ENCODE results near the gene RHEB.

Gene RHEB

GRCh38 chr7:151519765-151520418 is at the start of gene RHEB:
RHEB (minus strand) TSS chr7:151519895; CDS start chr7:151519511, 384 bp downstream.
- peak within 1 kb of the TSS; percentile 78 to 99 (median 92) for H3K4me2 ChIP-seq
- H3K27me3 ChIP-seq, result no peaks in the 10 kb centered on the region
- no peak for TF ChIP-seq Cebpa-rat (IDR thresholded peaks at IDR 0.05)
- peaks cover 0 to 26% (median 21%) of the 10 kb centered on the region in 11 experiments; a peak in 19 of 22 replicates for H3K36me3 ChIP-seq
- H3K9me3 ChIP-seq (replicated peaks in 1 of 11), result peaks cover 0 to 39% (median 28%) of the 10 kb centered on the region in 11 experiments; a peak in 19 of 22 replicates
- peak within 1 kb of the TSS; percentile 96 to 100 (median 99) for H3K9ac ChIP-seq
- peak within 1 kb of the TSS; percentile 96 to 100 (median 98) for H3K27ac ChIP-seq
- peaks cover 13 to 35% (median 26%) of the 10 kb centered on the region in 10 experiments for H3K4me1 ChIP-seq
- peak within 1 kb of the TSS; percentile 82 to 98 (median 93) for H3K4me3 ChIP-seq
- peaks cover 37 to 43% (median 40%) of the 10 kb centered on the region in 11 experiments for H4K20me1 ChIP-seq

- Histone ChIP-seq H4K20me1 (no peaks in the 10 kb centered on the region; a peak in 1 of 22 replicates), H3K27ac (no peak overlapping the region), H3K36me3 (peaks cover 11 to 73% (median 36%) of the 10 kb centered on the region in 11 experiments; a peak in 19 of 22 replicates), H3K9ac (no peak overlapping the region), H3K9me3 (replicated peaks in 1 of 11) (no peaks in the 10 kb centered on the region), H3K27me3 (no peaks in the 10 kb centered on the region), H3K4me2 (no peak overlapping the region), H3K4me1 (peaks cover 0 to 11% (median 6%) of the 10 kb centered on the region in 10 experiments; a peak in 9 of 20 replicates), H3K4me3 (no peak overlapping the region)
- TF ChIP-seq Cebpa-rat (IDR thresholded peaks at IDR 0.05), result no peak
These were observed 47.2 kb upstream of the RHEB start for GRCh38 chr7:151566897-151567320.

- H3K4me1 ChIP-seq, result peaks cover 0 to 11% (median 6%) of the 10 kb centered on the region in 10 experiments; a peak in 9 of 20 replicates
- H3K9me3 ChIP-seq (replicated peaks in 1 of 11), result no peaks in the 10 kb centered on the region
- H3K27ac ChIP-seq, result no peak overlapping the region
- H3K9ac ChIP-seq, result no peak overlapping the region
- no peaks in the 10 kb centered on the region; a peak in 1 of 22 replicates for H4K20me1 ChIP-seq
- no peaks in the 10 kb centered on the region for H3K27me3 ChIP-seq
- no peak for TF ChIP-seq Cebpa-rat (IDR thresholded peaks at IDR 0.05)
- no peak overlapping the region for H3K4me2 ChIP-seq
- H3K36me3 ChIP-seq, result peaks cover 19 to 81% (median 42%) of the 10 kb centered on the region in 11 experiments
- no peak overlapping the region for H3K4me3 ChIP-seq
These were observed 45.8 kb upstream of the RHEB start for GRCh38 chr7:151565541-151565940.

- Histone ChIP-seq H3K9ac (no peak overlapping the region), H3K27me3 (no peaks in the 10 kb centered on the region)
- no peak for TF ChIP-seq Cebpa-rat (IDR thresholded peaks at IDR 0.05)
These were observed 40.5 kb upstream of the RHEB start for GRCh38 chr7:151560243-151560642.

GRCh38 chr7:151559557-151560183 is 40.0 kb upstream of the RHEB start:
- H3K27me3 ChIP-seq, result no peaks in the 10 kb centered on the region
- H3K36me3 ChIP-seq, result peaks cover 48 to 86% (median 62%) of the 10 kb centered on the region in 11 experiments
- no peak overlapping the region for H3K9ac ChIP-seq
- no peak overlapping the region for H3K27ac ChIP-seq
- H4K20me1 ChIP-seq, result no peaks in the 10 kb centered on the region
- no peak for TF ChIP-seq Cebpa-rat (IDR thresholded peaks at IDR 0.05)
- H3K4me2 ChIP-seq, result no peak overlapping the region
- H3K9me3 ChIP-seq (replicated peaks in 1 of 11), result no peaks in the 10 kb centered on the region
- no peak overlapping the region for H3K4me3 ChIP-seq
- H3K4me1 ChIP-seq, result peaks cover 0 to 7% (median 5%) of the 10 kb centered on the region in 10 experiments; a peak in 9 of 20 replicates

More at GRCh38 chr7:151560243-151560642, 40.5 kb upstream of the RHEB start:
- H3K36me3 ChIP-seq, result peaks cover 48 to 89% (median 64%) of the 10 kb centered on the region in 11 experiments
- no peaks in the 10 kb centered on the region for H4K20me1 ChIP-seq
- no peak overlapping the region for H3K4me2 ChIP-seq
- H3K9me3 ChIP-seq (replicated peaks in 1 of 11), result no peaks in the 10 kb centered on the region
- H3K4me3 ChIP-seq, result no peak overlapping the region
- H3K4me1 ChIP-seq, result peaks cover 0 to 9% (median 6%) of the 10 kb centered on the region in 10 experiments; a peak in 9 of 20 replicates
- H3K27ac ChIP-seq, result no peak overlapping the region

- H3K36me3 ChIP-seq, result peaks cover 41 to 75% (median 52%) of the 10 kb centered on the region in 11 experiments
- no peak for TF ChIP-seq Cebpa-rat (IDR thresholded peaks at IDR 0.05)
- no peak overlapping the region for H3K4me3 ChIP-seq
- H3K27ac ChIP-seq, result no peak overlapping the region
- H3K9me3 ChIP-seq (replicated peaks in 1 of 11), result no peaks in the 10 kb centered on the region
- no peak overlapping the region for H3K4me2 ChIP-seq
- no peaks in the 10 kb centered on the region for H3K27me3 ChIP-seq
- peaks cover 0 to 7% (median 2%) of the 10 kb centered on the region in 10 experiments; a peak in 9 of 20 replicates for H3K4me1 ChIP-seq
- no peaks in the 10 kb centered on the region; a peak in 1 of 22 replicates for H4K20me1 ChIP-seq
- H3K9ac ChIP-seq, result no peak overlapping the region
These were observed 38.9 kb upstream of the RHEB start for GRCh38 chr7:151558575-151558974.

GRCh38 chr7:151556592-151556991 is 36.9 kb upstream of the RHEB start:
- Histone ChIP-seq H3K4me2 (no peak overlapping the region), H3K9ac (no peak overlapping the region), H3K4me3 (no peak overlapping the region), H3K36me3 (peaks cover 30 to 55% (median 43%) of the 10 kb centered on the region in 11 experiments), H3K9me3 (replicated peaks in 1 of 11) (no peaks in the 10 kb centered on the region), H4K20me1 (no peaks in the 10 kb centered on the region; a peak in 1 of 22 replicates), H3K4me1 (peaks cover 0 to 27% (median 21%) of the 10 kb centered on the region in 10 experiments; a peak in 13 of 20 replicates), H3K27me3 (no peaks in the 10 kb centered on the region), H3K27ac (no peak overlapping the region)
- no peak for TF ChIP-seq Cebpa-rat (IDR thresholded peaks at IDR 0.05)

GRCh38 chr7:151553356-151553755 is 33.7 kb upstream of the RHEB start:
- Histone ChIP-seq H3K4me1 (peaks cover 7 to 59% (median 51%) of the 10 kb centered on the region in 10 experiments), H3K4me2 (peak overlapping the region in 5 of 11 experiments; percentile 21 to 71 (median 57); a peak in 7 of 22 replicates), H4K20me1 (no peaks in the 10 kb centered on the region; a peak in 1 of 22 replicates), H3K36me3 (peaks cover 5 to 23% (median 13%) of the 10 kb centered on the region in 11 experiments; a peak in 20 of 22 replicates), H3K9ac (no peak overlapping the region; a peak in 1 of 22 replicates), H3K27me3 (no peaks in the 10 kb centered on the region), H3K27ac (no peak overlapping the region), H3K4me3 (no peak overlapping the region), H3K9me3 (replicated peaks in 1 of 11) (peaks cover 0 to 10% (median 0%) of the 10 kb centered on the region in 11 experiments; a peak in 8 of 22 replicates)
- TF ChIP-seq Cebpa-rat (IDR thresholded peaks at IDR 0.05), result no peak

Data from BLaER1 treated with 17β-estradiol and CSF1 and Interleukin-3, amounts not matched to agents 10 nM and 100 nM (cell line).